Mononuclear cell (primary cell): ENCODE results near the gene CALR. TPM values are rescaled to one million over a fixed set of nuclear protein-coding genes. Genes with fewer than 3 reads are reported as not detected.

ENCODE experiments used
- total RNA-seq: library from RNA; depleted of rRNA; stranded (reverse); fragments of >200 nt; gene quantifications from one replicate; pipeline ENCODE4 v1.2.3, GENCODE V29; 2012

CALR gene
- total RNA-seq, 1 donor = 434 TPM

Other genes starting within 250 kb of the CALR start
- gene FBXW9, start 242.0 kb upstream of the CALR start, total RNA-seq = 2.0 TPM
- 20.3 TPM for gene TNPO2, start 214.7 kb upstream of the CALR start, total RNA-seq
- gene TRIR, start 203.9 kb upstream of the CALR start, total RNA-seq = 194 TPM
- 28.7 TPM for gene GET3, start 201.1 kb upstream of the CALR start, total RNA-seq
- not detected for gene BEST2, start 186.8 kb upstream of the CALR start, total RNA-seq
- 8.3 TPM for gene HOOK2, start 163.1 kb upstream of the CALR start, total RNA-seq
- gene JUNB, start 147.1 kb upstream of the CALR start, total RNA-seq = 5,180 TPM
- 55.5 TPM for gene PRDX2, start 136.8 kb upstream of the CALR start, total RNA-seq
- not detected for gene THSD8, start 136.5 kb upstream of the CALR start, total RNA-seq
- gene RNASEH2A, start 132.0 kb upstream of the CALR start, total RNA-seq = 1.4 TPM
- 0.21 TPM for gene RTBDN, start 104.0 kb upstream of the CALR start, total RNA-seq
- 0.52 TPM for gene MAST1, start 100.1 kb upstream of the CALR start, total RNA-seq
- gene DNASE2, start 57.2 kb upstream of the CALR start, total RNA-seq = 17.2 TPM
- not detected for gene KLF1, start 51.4 kb upstream of the CALR start, total RNA-seq
- gene GCDH, start 47.4 kb upstream of the CALR start, total RNA-seq = 12.9 TPM
- 0.84 TPM for gene SYCE2, start 19.3 kb upstream of the CALR start, total RNA-seq
- 12.2 TPM for gene FARSA, start 4.9 kb upstream of the CALR start, total RNA-seq
- 48.8 TPM for gene RAD23A, start 7.3 kb downstream of the CALR start, total RNA-seq
- 5.2 TPM for gene GADD45GIP1, start 18.6 kb downstream of the CALR start, total RNA-seq
- not detected for gene DAND5, start 31.0 kb downstream of the CALR start, total RNA-seq
- gene NFIX, start 56.9 kb downstream of the CALR start, total RNA-seq = 1.9 TPM
- 20.5 TPM for gene LYL1, start 164.2 kb downstream of the CALR start, total RNA-seq
- gene TRMT1, start 178.1 kb downstream of the CALR start, total RNA-seq = 30.7 TPM
- gene NACC1, start 179.7 kb downstream of the CALR start, total RNA-seq = 16.0 TPM
- 71.7 TPM for gene STX10, start 211.8 kb downstream of the CALR start, total RNA-seq
- 222 TPM for gene IER2, start 211.8 kb downstream of the CALR start, total RNA-seq